ENCODE data around the gene CALN1. TPM values are rescaled to one million over a fixed set of nuclear protein-coding genes. Genes with fewer than 3 reads are reported as not detected.

Gene CALN1
- polyA plus RNA-seq, 1 experiment, result not detected

- ChIA-PET POLR2A (no interaction called here), CTCF (no interaction called here)
- TF ChIP-seq CTCF (IDR thresholded peaks at IDR 0.05; ENCODE audit: insufficient read depth, low read depth, low read length), result no peak
- Histone ChIP-seq H3K27me3 (ENCODE audit: control insufficient read depth, insufficient read depth, low read length) (no peaks in the 10 kb centered on the region), H3K36me3 (ENCODE audit: control insufficient read depth, insufficient read depth, low read length) (no peaks in the 10 kb centered on the region), H3K4me3 (ENCODE audit: low read depth, low read length) (no peak overlapping the region)
- DNase-seq (ENCODE audit: low read depth), result no peak
Observed at GRCh38 chr7:72140566-72140965, 271.6 kb downstream of the CALN1 start.

DNA sequence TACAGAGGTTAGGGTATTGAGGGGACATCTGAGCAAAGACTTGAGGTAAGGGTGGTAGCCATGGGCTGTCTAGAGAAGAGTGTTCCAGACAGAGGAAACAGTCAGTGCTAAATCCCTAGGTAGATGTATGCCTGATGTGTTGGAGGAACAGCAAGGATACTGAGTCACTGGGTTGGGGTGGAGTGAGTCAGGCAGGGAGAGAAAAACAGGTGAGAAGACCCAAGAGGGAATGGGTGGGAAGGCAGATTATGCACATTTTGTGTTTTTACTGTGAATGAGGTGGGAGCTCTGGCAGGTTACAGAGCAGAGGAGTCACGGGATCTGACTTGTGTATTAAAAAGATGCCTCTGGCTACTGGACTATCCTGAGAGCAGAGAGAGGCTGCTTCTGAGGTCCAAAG lies 285.0 kb downstream of the CALN1 start:
- Histone ChIP-seq H3K27me3 (ENCODE audit: control insufficient read depth, insufficient read depth, low read length) (no peaks in the 10 kb centered on the region), H3K36me3 (ENCODE audit: control insufficient read depth, insufficient read depth, low read length) (no peaks in the 10 kb centered on the region), H3K4me3 (ENCODE audit: low read depth, low read length) (no peak overlapping the region)
- POLR2A ChIA-PET, result no interaction called here
- no peak for DNase-seq (ENCODE audit: low read depth)
- CTCF ChIA-PET, result no interaction called here
- no peak for TF ChIP-seq CTCF (IDR thresholded peaks at IDR 0.05; ENCODE audit: insufficient read depth, low read depth, low read length)

DNA sequence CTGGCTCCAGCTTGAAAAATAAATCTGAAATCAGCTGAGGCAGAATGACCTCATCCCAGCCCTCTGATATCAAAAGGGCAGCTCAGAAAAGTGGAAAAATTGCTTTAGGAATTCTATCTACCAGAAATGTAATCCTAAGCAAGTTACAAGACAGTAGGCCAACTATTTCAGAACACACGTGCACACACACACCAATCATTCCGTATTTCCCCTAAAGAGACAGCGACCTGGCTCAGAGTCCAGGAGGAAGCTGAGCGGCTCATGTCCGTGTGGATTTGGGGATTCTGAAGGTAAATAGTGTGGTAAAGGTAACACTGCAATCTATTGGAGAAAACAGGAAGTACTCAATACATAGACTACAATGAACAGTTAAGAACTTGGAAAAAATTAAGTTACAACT lies 288.2 kb downstream of the CALN1 start:
- Histone ChIP-seq H3K27me3 (ENCODE audit: control insufficient read depth, insufficient read depth, low read length) (no peaks in the 10 kb centered on the region), H3K36me3 (ENCODE audit: control insufficient read depth, insufficient read depth, low read length) (no peaks in the 10 kb centered on the region), H3K4me3 (ENCODE audit: low read depth, low read length) (no peak overlapping the region)
- TF ChIP-seq CTCF (IDR thresholded peaks at IDR 0.05; ENCODE audit: insufficient read depth, low read depth, low read length), result no peak
- CTCF ChIA-PET, result no interaction called here
- POLR2A ChIA-PET, result no interaction called here
- no peak for DNase-seq (ENCODE audit: low read depth)

GRCh38 chr7:72118366-72118765 lies 293.8 kb downstream of the CALN1 start:
- Histone ChIP-seq H3K4me3 (ENCODE audit: low read depth, low read length) (no peak overlapping the region), H3K36me3 (ENCODE audit: control insufficient read depth, insufficient read depth, low read length) (no peaks in the 10 kb centered on the region), H3K27me3 (ENCODE audit: control insufficient read depth, insufficient read depth, low read length) (no peaks in the 10 kb centered on the region)
- DNase-seq (ENCODE audit: low read depth), result no peak
- ChIA-PET CTCF (no interaction called here), POLR2A (no interaction called here)
- no peak for TF ChIP-seq CTCF (IDR thresholded peaks at IDR 0.05; ENCODE audit: insufficient read depth, low read depth, low read length)

GRCh38 chr7:72114129-72114528 lies 298.0 kb downstream of the CALN1 start:
- DNase-seq (ENCODE audit: low read depth), result no peak
- no peak overlapping the region for H3K4me3 ChIP-seq (ENCODE audit: low read depth, low read length)
- no peaks in the 10 kb centered on the region for H3K27me3 ChIP-seq (ENCODE audit: control insufficient read depth, insufficient read depth, low read length)
- CTCF ChIA-PET, result interaction anchor here (0.6 kb wide), 1 partner anchor 1073 kb away, joined by 4 read pairs; no protein-coding TSS in a partner anchor
- no peaks in the 10 kb centered on the region for H3K36me3 ChIP-seq (ENCODE audit: control insufficient read depth, insufficient read depth, low read length)
- TF ChIP-seq CTCF (IDR thresholded peaks at IDR 0.05; ENCODE audit: insufficient read depth, low read depth, low read length), result no peak
- POLR2A ChIA-PET, result no interaction called here
